WTC11 (cell line): ENCODE data around the gene VSTM2B. TPM values are rescaled to one million over a fixed set of nuclear protein-coding genes. Genes with fewer than 3 reads are reported as not detected.
A peak's percentile ranks its signal among the peaks of the same experiment; 100 is the strongest.

ENCODE experiments used
- AFF4 ChIP-seq: sonication (generic); formaldehyde crosslinking; IDR thresholded peaks from 2 replicates; pipeline ENCODE4 v1.8.1; 2023; ENCODE audit warnings: mild to moderate bottlenecking, missing genetic modification reagents, borderline replicate concordance
- ATF1 ChIP-seq: sonication (generic); formaldehyde crosslinking; IDR thresholded peaks from 2 replicates; pipeline ENCODE4 v1.8.1; 2023; ENCODE audit warnings: mild to moderate bottlenecking, moderate library complexity, missing genetic modification reagents
- ATF3 ChIP-seq: sonication (generic); formaldehyde crosslinking; conservative IDR thresholded peaks from 2 replicates; pipeline ENCODE4 v1.8.1; 2022; ENCODE audit warnings: mild to moderate bottlenecking, missing genetic modification reagents
- ESRRA ChIP-seq: sonication (generic); formaldehyde crosslinking; IDR thresholded peaks from 2 replicates; pipeline ENCODE4 v1.8.1; 2022; ENCODE audit warnings: mild to moderate bottlenecking, missing genetic modification reagents, borderline replicate concordance
- ETV6 ChIP-seq: sonication (generic); formaldehyde crosslinking; IDR thresholded peaks from 2 replicates; pipeline ENCODE4 v1.8.1; 2022; ENCODE audit warnings: mild to moderate bottlenecking, missing genetic modification reagents
- FOXP1 ChIP-seq: sonication (generic); formaldehyde crosslinking; IDR thresholded peaks from 2 replicates; pipeline ENCODE4 v1.8.0; 2022; ENCODE audit warnings: missing genetic modification reagents, mild to moderate bottlenecking, moderate library complexity, borderline replicate concordance
- GRHL2 ChIP-seq: fragments of 250-450 bp; sonication (Bioruptor Pico); IDR thresholded peaks from 2 replicates; pipeline ENCODE4 v1.8.0; 2022; ENCODE audit warnings: mild to moderate bottlenecking, moderate library complexity; ENCODE audit not compliant: insufficient replicate concordance, severe bottlenecking
- KAT7 ChIP-seq: sonication (generic); formaldehyde crosslinking; IDR thresholded peaks from 2 replicates; pipeline ENCODE4 v1.8.1; 2023; ENCODE audit warnings: missing genetic modification reagents, mild to moderate bottlenecking, borderline replicate concordance
- SMAD4 ChIP-seq: sonication (generic); formaldehyde crosslinking; IDR thresholded peaks from 2 replicates; pipeline ENCODE4 v1.8.0; 2022; ENCODE audit warnings: mild to moderate bottlenecking, missing genetic modification reagents
- ZBTB43 ChIP-seq: sonication (generic); formaldehyde crosslinking; IDR thresholded peaks from 2 replicates; pipeline ENCODE4 v1.8.1; 2023; ENCODE audit warnings: mild to moderate bottlenecking, missing genetic modification reagents
- ZNF396 ChIP-seq: fragments of 250-450 bp; sonication (Bioruptor Pico); IDR thresholded peaks from 2 replicates; pipeline ENCODE4 v1.8.0; 2021; ENCODE audit warnings: mild to moderate bottlenecking, moderate library complexity, borderline replicate concordance
- ZNF532 ChIP-seq: fragments of 250-450 bp; sonication (Bioruptor Pico); IDR thresholded peaks from 2 replicates; pipeline ENCODE4 v1.9.0; 2021; ENCODE audit warnings: mild to moderate bottlenecking, borderline replicate concordance
- total RNA-seq: library from RNA; stranded (reverse); gene quantifications from 3 replicates; pipeline ENCODE4 v1.2.3, GENCODE V29; 2021
- TF ChIP-seq, protein P1 (sequence below): sonication (generic); formaldehyde crosslinking; IDR thresholded peaks from 2 replicates; pipeline ENCODE4 v1.8.0; 2023; ENCODE audit warnings: missing genetic modification reagents
- TF ChIP-seq, protein P2 (sequence below): sonication (generic); formaldehyde crosslinking; IDR thresholded peaks from 2 replicates; pipeline ENCODE4 v1.8.0; 2023; ENCODE audit warnings: missing genetic modification reagents, mild to moderate bottlenecking, borderline replicate concordance
- TF ChIP-seq, protein P3 (sequence below): sonication (generic); formaldehyde crosslinking; IDR thresholded peaks from 2 replicates; pipeline ENCODE4 v1.8.0; 2023; ENCODE audit warnings: mild to moderate bottlenecking, missing genetic modification reagents
- TF ChIP-seq, protein P4 (sequence below): sonication (generic); formaldehyde crosslinking; IDR thresholded peaks from 2 replicates; pipeline ENCODE4 v1.8.0; 2022; ENCODE audit warnings: mild to moderate bottlenecking, missing genetic modification reagents

Gene VSTM2B
- total RNA-seq, 1 experiment from 2014 or later, result 3.2 TPM

- TF ChIP-seq AFF4 (CRISPR knock-in tag) (no peak), ZBTB43 (CRISPR knock-in tag) (peak; percentile 83; the same call in 1 of the 2 replicates), ETV6 (CRISPR knock-in tag) (0 out of 2 replicates have a peak, but pooled peaks have one; percentile 36), KAT7 (CRISPR knock-in tag) (0 out of 2 replicates have a peak, but pooled peaks have one; percentile 46), ESRRA (no peak), ZNF532 (CRISPR knock-in tag) (no peak), ATF1 (peak; percentile 87; the same call in 1 of the 2 replicates), SMAD4 (CRISPR knock-in tag) (no peak), ATF3 (CRISPR knock-in tag) (no peak), GRHL2 (CRISPR knock-in tag) (no peak), FOXP1 (CRISPR knock-in tag) (peak; percentile 66; the same call in 1 of the 2 replicates), ZNF396 (CRISPR knock-in tag) (no peak)
- TF ChIP-seq, protein P1, sequence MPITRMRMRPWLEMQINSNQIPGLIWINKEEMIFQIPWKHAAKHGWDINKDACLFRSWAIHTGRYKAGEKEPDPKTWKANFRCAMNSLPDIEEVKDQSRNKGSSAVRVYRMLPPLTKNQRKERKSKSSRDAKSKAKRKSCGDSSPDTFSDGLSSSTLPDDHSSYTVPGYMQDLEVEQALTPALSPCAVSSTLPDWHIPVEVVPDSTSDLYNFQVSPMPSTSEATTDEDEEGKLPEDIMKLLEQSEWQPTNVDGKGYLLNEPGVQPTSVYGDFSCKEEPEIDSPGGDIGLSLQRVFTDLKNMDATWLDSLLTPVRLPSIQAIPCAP (CRISPR knock-in tag), result no peak
- TF ChIP-seq, protein P2, sequence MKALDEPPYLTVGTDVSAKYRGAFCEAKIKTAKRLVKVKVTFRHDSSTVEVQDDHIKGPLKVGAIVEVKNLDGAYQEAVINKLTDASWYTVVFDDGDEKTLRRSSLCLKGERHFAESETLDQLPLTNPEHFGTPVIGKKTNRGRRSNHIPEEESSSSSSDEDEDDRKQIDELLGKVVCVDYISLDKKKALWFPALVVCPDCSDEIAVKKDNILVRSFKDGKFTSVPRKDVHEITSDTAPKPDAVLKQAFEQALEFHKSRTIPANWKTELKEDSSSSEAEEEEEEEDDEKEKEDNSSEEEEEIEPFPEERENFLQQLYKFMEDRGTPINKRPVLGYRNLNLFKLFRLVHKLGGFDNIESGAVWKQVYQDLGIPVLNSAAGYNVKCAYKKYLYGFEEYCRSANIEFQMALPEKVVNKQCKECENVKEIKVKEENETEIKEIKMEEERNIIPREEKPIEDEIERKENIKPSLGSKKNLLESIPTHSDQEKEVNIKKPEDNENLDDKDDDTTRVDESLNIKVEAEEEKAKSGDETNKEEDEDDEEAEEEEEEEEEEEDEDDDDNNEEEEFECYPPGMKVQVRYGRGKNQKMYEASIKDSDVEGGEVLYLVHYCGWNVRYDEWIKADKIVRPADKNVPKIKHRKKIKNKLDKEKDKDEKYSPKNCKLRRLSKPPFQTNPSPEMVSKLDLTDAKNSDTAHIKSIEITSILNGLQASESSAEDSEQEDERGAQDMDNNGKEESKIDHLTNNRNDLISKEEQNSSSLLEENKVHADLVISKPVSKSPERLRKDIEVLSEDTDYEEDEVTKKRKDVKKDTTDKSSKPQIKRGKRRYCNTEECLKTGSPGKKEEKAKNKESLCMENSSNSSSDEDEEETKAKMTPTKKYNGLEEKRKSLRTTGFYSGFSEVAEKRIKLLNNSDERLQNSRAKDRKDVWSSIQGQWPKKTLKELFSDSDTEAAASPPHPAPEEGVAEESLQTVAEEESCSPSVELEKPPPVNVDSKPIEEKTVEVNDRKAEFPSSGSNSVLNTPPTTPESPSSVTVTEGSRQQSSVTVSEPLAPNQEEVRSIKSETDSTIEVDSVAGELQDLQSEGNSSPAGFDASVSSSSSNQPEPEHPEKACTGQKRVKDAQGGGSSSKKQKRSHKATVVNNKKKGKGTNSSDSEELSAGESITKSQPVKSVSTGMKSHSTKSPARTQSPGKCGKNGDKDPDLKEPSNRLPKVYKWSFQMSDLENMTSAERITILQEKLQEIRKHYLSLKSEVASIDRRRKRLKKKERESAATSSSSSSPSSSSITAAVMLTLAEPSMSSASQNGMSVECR, result peak; percentile 73; the same call in 1 of the 2 replicates
- TF ChIP-seq, protein P3, sequence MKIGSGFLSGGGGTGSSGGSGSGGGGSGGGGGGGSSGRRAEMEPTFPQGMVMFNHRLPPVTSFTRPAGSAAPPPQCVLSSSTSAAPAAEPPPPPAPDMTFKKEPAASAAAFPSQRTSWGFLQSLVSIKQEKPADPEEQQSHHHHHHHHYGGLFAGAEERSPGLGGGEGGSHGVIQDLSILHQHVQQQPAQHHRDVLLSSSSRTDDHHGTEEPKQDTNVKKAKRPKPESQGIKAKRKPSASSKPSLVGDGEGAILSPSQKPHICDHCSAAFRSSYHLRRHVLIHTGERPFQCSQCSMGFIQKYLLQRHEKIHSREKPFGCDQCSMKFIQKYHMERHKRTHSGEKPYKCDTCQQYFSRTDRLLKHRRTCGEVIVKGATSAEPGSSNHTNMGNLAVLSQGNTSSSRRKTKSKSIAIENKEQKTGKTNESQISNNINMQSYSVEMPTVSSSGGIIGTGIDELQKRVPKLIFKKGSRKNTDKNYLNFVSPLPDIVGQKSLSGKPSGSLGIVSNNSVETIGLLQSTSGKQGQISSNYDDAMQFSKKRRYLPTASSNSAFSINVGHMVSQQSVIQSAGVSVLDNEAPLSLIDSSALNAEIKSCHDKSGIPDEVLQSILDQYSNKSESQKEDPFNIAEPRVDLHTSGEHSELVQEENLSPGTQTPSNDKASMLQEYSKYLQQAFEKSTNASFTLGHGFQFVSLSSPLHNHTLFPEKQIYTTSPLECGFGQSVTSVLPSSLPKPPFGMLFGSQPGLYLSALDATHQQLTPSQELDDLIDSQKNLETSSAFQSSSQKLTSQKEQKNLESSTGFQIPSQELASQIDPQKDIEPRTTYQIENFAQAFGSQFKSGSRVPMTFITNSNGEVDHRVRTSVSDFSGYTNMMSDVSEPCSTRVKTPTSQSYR (CRISPR knock-in tag), result no peak
- TF ChIP-seq, protein P4, sequence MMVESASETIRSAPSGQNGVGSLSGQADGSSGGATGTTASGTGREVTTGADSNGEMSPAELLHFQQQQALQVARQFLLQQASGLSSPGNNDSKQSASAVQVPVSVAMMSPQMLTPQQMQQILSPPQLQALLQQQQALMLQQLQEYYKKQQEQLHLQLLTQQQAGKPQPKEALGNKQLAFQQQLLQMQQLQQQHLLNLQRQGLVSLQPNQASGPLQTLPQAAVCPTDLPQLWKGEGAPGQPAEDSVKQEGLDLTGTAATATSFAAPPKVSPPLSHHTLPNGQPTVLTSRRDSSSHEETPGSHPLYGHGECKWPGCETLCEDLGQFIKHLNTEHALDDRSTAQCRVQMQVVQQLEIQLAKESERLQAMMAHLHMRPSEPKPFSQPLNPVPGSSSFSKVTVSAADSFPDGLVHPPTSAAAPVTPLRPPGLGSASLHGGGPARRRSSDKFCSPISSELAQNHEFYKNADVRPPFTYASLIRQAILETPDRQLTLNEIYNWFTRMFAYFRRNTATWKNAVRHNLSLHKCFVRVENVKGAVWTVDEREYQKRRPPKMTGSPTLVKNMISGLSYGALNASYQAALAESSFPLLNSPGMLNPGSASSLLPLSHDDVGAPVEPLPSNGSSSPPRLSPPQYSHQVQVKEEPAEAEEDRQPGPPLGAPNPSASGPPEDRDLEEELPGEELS (CRISPR knock-in tag), result no peak
Measured at GRCh38 chr19:29605653-29606419, 80.0 kb downstream of the VSTM2B start, which contains the start of gene POP4 (continued).
